ENCODE measurements around the gene AREL1. TPM values are rescaled to one million over a fixed set of nuclear protein-coding genes. Genes with fewer than 3 reads are reported as not detected.

Gene AREL1
- total and polyA plus RNA-seq, 2 donors from 2014 or later, result 13.5 to 42.3 TPM

DNA sequence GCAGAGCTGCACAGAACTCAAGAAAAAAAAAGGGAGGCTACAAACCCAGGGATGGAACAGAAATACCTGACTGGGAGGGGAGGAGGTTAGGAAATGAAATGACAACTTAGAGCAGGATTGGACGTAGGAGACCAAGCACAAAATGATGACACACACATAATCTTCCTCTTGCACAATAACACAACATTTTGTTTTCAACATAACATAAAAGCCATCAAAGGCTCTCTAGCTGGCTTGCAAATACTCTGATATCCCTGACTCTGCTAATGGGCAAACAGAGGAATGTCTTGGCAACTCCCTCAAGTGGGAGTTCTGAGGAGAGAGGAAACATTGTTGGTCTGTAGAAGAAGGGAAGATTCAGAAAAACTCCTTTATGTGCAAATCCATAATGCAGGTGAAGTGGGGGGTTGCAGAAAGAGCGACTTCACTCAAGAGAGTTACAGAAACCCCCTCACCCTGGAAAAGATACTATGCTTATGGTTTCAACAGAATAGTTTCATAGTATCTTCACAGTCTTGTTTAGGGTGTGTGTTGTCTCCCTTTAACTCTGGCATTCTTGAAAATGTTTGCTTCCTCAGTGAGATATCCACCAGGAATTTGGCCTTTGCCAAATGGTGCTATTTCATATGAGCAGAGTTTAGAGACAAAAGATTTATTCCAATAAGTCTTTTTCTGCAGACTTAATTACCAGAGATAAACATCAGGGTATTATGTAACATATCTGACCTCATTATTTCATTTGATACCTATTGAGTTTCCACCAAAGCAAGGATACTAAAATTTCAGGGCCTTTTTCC is 57.1 kb downstream of the AREL1 start:
- TF ChIP-seq, protein P1, sequence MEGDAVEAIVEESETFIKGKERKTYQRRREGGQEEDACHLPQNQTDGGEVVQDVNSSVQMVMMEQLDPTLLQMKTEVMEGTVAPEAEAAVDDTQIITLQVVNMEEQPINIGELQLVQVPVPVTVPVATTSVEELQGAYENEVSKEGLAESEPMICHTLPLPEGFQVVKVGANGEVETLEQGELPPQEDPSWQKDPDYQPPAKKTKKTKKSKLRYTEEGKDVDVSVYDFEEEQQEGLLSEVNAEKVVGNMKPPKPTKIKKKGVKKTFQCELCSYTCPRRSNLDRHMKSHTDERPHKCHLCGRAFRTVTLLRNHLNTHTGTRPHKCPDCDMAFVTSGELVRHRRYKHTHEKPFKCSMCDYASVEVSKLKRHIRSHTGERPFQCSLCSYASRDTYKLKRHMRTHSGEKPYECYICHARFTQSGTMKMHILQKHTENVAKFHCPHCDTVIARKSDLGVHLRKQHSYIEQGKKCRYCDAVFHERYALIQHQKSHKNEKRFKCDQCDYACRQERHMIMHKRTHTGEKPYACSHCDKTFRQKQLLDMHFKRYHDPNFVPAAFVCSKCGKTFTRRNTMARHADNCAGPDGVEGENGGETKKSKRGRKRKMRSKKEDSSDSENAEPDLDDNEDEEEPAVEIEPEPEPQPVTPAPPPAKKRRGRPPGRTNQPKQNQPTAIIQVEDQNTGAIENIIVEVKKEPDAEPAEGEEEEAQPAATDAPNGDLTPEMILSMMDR (IDR thresholded peaks at IDR 0.05; ENCODE audit: borderline replicate concordance, extremely low read depth, insufficient read depth), result no peak
- Histone ChIP-seq H3K9ac (ENCODE audit: low read length in 3 of 3) (no peak overlapping the region), H3K27ac (ENCODE audit: low read depth in 2 of 2, low read length in 2 of 2) (no peak overlapping the region), H3K4me1 (ENCODE audit: control insufficient read depth in 2 of 3, insufficient read depth in 2 of 3, low read depth in 1 of 3, low read length in 3 of 3) (peaks cover 0 to 5% (median 0%) of the 10 kb centered on the region in 3 donors), H3K36me3 (ENCODE audit: control insufficient read depth in 2 of 3, insufficient read depth in 3 of 3, low read length in 3 of 3) (peaks cover 0 to 3% (median 0%) of the 10 kb centered on the region in 3 donors), H3K4me3 (ENCODE audit: low read length in 3 of 3) (no peak overlapping the region), H3K9me3 (ENCODE audit: control insufficient read depth in 2 of 3, insufficient read depth in 1 of 3, low read length in 3 of 3) (no peaks in the 10 kb centered on the region), H3K27me3 (ENCODE audit: control insufficient read depth, insufficient read depth, low read length) (no peaks in the 10 kb centered on the region)
- intact Hi-C loops (cut with DNase I), result no loop called here
- FAIRE-seq (no peak), DNase-seq (no peak)

DNA sequence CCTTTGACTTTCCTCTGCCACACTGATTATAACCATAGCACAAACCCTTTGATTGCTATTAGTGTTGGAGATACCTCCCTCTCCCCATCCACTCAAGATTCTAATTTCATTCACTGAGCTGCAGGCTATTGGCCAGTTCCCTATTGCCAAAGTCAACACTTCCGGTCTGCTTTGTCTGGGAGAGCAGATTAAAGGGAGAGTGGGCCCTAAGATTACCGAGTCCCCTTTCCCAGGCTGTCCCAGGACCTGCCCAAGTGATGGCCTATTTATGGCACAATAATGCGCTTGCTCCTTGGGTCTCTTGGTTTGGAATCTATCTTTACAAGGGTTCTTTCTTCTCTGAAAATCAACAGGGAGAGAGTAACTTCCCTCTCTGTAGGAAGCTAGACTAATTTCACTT is 57.9 kb downstream of the AREL1 start:
- Histone ChIP-seq H3K27me3 (ENCODE audit: control insufficient read depth, insufficient read depth, low read length) (no peaks in the 10 kb centered on the region), H3K27ac (ENCODE audit: low read depth in 2 of 2, low read length in 2 of 2) (no peak overlapping the region), H3K4me1 (ENCODE audit: control insufficient read depth in 2 of 3, insufficient read depth in 2 of 3, low read depth in 1 of 3, low read length in 3 of 3) (peaks cover 0 to 5% (median 0%) of the 10 kb centered on the region in 3 donors), H3K9ac (ENCODE audit: low read length in 3 of 3) (no peak overlapping the region), H3K36me3 (ENCODE audit: control insufficient read depth in 2 of 3, insufficient read depth in 3 of 3, low read length in 3 of 3) (peaks cover 0 to 3% (median 0%) of the 10 kb centered on the region in 3 donors), H3K4me3 (ENCODE audit: low read length in 3 of 3) (no peak overlapping the region), H3K9me3 (ENCODE audit: control insufficient read depth in 2 of 3, insufficient read depth in 1 of 3, low read length in 3 of 3) (no peaks in the 10 kb centered on the region)
- TF ChIP-seq, protein P1 (IDR thresholded peaks at IDR 0.05; ENCODE audit: borderline replicate concordance, extremely low read depth, insufficient read depth), result no peak
- no peak for DNase-seq
- intact Hi-C loops (cut with DNase I), result no loop called here
- no peak for FAIRE-seq

DNA sequence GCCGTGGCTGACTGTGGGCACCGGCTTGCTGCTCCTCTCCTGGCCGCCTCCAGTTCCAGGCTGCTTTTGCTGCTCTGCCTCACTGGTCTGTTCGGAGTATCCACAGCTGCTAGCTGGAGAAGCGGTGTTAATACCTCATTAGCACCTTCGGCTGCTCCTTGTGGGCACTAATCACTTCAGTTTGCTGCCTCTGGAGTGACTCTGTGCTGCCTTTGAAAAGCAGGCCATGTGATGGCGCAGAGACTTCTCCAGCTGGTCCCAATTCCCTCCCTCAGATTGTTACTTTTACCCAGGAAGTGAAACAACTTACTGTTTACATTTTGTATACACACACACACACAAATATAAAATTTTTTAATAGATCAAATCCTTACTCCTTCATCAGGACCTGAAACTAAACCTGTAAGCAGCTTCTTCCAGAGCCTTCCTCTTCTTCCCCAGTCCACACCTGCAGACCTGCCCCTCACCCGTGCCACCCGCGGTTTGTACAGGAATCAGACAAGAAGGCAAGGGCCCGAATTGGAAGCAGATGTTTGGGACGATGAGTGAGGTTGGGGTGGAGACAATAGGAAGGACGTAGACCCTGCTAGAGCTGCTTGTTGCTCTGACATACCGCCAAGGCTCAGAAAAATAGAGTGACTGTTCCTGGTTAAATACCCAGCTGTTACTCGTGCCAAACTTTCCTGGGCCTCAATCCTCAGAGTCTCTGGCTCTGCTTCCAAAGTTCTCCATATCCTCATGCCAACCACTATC is 59.3 kb downstream of the AREL1 start:
- FAIRE-seq (no peak), DNase-seq (no peak)
- Histone ChIP-seq H3K9ac (ENCODE audit: low read length in 3 of 3) (no peak overlapping the region), H3K27me3 (ENCODE audit: control insufficient read depth, insufficient read depth, low read length) (no peaks in the 10 kb centered on the region), H3K36me3 (ENCODE audit: control insufficient read depth in 2 of 3, insufficient read depth in 3 of 3, low read length in 3 of 3) (peaks cover 0 to 3% (median 0%) of the 10 kb centered on the region in 3 donors), H3K4me1 (ENCODE audit: control insufficient read depth in 2 of 3, insufficient read depth in 2 of 3, low read depth in 1 of 3, low read length in 3 of 3) (peaks cover 0 to 12% (median 3%) of the 10 kb centered on the region in 3 donors), H3K9me3 (ENCODE audit: control insufficient read depth in 2 of 3, insufficient read depth in 1 of 3, low read length in 3 of 3) (no peaks in the 10 kb centered on the region), H3K4me3 (ENCODE audit: low read length in 3 of 3) (no peak overlapping the region), H3K27ac (ENCODE audit: low read depth in 2 of 2, low read length in 2 of 2) (no peak overlapping the region)
- TF ChIP-seq, protein P1 (IDR thresholded peaks at IDR 0.05; ENCODE audit: borderline replicate concordance, extremely low read depth, insufficient read depth), result no peak
- intact Hi-C loops (cut with DNase I), result no loop called here
